ENCODE results near the gene GPR137B.

DNA sequence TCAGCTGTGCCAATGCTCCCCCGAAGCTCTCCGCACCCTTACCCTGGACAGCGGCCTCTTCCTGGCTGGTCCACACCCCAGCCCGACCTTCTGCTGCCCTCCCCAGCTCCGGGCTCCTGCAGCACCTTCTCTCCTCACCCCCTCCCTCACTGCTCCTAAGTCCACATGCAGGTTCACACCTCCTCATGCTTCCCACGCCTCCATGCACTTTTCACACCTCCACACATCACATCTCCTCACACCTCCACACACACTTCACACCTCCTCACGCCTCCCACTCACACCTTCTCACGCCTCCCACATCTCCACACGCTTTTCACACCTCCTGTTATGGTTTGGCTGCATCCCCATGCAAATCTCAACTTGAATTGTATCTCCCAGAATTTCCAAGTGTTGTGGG lies 18.9 kb downstream of the GPR137B start:
- TF ChIP-seq, protein P1, sequence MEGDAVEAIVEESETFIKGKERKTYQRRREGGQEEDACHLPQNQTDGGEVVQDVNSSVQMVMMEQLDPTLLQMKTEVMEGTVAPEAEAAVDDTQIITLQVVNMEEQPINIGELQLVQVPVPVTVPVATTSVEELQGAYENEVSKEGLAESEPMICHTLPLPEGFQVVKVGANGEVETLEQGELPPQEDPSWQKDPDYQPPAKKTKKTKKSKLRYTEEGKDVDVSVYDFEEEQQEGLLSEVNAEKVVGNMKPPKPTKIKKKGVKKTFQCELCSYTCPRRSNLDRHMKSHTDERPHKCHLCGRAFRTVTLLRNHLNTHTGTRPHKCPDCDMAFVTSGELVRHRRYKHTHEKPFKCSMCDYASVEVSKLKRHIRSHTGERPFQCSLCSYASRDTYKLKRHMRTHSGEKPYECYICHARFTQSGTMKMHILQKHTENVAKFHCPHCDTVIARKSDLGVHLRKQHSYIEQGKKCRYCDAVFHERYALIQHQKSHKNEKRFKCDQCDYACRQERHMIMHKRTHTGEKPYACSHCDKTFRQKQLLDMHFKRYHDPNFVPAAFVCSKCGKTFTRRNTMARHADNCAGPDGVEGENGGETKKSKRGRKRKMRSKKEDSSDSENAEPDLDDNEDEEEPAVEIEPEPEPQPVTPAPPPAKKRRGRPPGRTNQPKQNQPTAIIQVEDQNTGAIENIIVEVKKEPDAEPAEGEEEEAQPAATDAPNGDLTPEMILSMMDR (IDR thresholded peaks at IDR 0.05), result no peak
- no peak for TF ChIP-seq POLR2A (IDR thresholded peaks at IDR 0.05)

All from right lobe of liver (tissue), 4 donors.